Endothelial cell (in vitro differentiated cells): ENCODE measurements around the gene VPREB3. TPM values are rescaled to one million over a fixed set of nuclear protein-coding genes. Genes with fewer than 3 reads are reported as not detected.

Experiments
- DNase-seq: peaks from one replicate; pipeline ENCODE4 v3.0.0; 2021; ENCODE audit warnings: low spot score
- H3K27ac Mint-ChIP-seq: one replicate; pipeline ENCODE4 v1.8.0; 2021; ENCODE audit warnings: mixed read lengths, inconsistent platforms; ENCODE audit not compliant: unreplicated experiment
- H3K27me3 Mint-ChIP-seq: one replicate; pipeline ENCODE4 v1.8.0; 2021; ENCODE audit warnings: mild to moderate bottlenecking, moderate library complexity, mixed read lengths, inconsistent platforms; ENCODE audit not compliant: unreplicated experiment
- H3K36me3 Mint-ChIP-seq: one replicate; pipeline ENCODE4 v1.8.0; 2021; ENCODE audit warnings: mild to moderate bottlenecking, low read depth, mixed read lengths, inconsistent platforms; ENCODE audit not compliant: unreplicated experiment
- H3K4me1 Mint-ChIP-seq: one replicate; pipeline ENCODE4 v1.8.0; 2021; ENCODE audit warnings: mild to moderate bottlenecking, mixed read lengths, inconsistent platforms; ENCODE audit not compliant: unreplicated experiment
- H3K4me3 Mint-ChIP-seq: one replicate; pipeline ENCODE4 v1.8.0; 2021; ENCODE audit warnings: mild to moderate bottlenecking, mixed read lengths, inconsistent platforms; ENCODE audit not compliant: unreplicated experiment
- H3K9me3 Mint-ChIP-seq: one replicate; pipeline ENCODE4 v1.8.0; 2021; ENCODE audit warnings: mixed read lengths, inconsistent platforms; ENCODE audit not compliant: unreplicated experiment
- total RNA-seq: library from RNA; stranded (reverse); fragmentation: NEBNext Ultra II Directional; extraction: Animal tissue kit (Norgen Biotek cat#: 25700); gene quantifications from one replicate; pipeline ENCODE4 v1.2.1, GENCODE V29; 2021; ENCODE audit not compliant: unreplicated experiment
- TF ChIP-seq, protein P1 (sequence below): fragments of 200-600 bp; sonication (generic); IDR thresholded peaks from one replicate; pipeline ENCODE4 v1.5.0; 2021; ENCODE audit warnings: antibody characterized with exemption; ENCODE audit not compliant: unreplicated experiment

The VPREB3 gene
- total RNA-seq, 1 donor from 2014 or later = not detected

GRCh38 chr22:23790819-23791737 is 36.9 kb upstream of the VPREB3 start:
- TF ChIP-seq, protein P1, sequence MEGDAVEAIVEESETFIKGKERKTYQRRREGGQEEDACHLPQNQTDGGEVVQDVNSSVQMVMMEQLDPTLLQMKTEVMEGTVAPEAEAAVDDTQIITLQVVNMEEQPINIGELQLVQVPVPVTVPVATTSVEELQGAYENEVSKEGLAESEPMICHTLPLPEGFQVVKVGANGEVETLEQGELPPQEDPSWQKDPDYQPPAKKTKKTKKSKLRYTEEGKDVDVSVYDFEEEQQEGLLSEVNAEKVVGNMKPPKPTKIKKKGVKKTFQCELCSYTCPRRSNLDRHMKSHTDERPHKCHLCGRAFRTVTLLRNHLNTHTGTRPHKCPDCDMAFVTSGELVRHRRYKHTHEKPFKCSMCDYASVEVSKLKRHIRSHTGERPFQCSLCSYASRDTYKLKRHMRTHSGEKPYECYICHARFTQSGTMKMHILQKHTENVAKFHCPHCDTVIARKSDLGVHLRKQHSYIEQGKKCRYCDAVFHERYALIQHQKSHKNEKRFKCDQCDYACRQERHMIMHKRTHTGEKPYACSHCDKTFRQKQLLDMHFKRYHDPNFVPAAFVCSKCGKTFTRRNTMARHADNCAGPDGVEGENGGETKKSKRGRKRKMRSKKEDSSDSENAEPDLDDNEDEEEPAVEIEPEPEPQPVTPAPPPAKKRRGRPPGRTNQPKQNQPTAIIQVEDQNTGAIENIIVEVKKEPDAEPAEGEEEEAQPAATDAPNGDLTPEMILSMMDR = no peak
- peaks cover 11% of the 10 kb centered on the region for H3K4me1 Mint-ChIP-seq
- no peak overlapping the region for H3K4me3 Mint-ChIP-seq

GRCh38 chr22:23789638-23790037 is 35.4 kb upstream of the VPREB3 start:
- H3K9me3 Mint-ChIP-seq = no peaks in the 10 kb centered on the region
- TF ChIP-seq, protein P1 = no peak
- H3K4me3 Mint-ChIP-seq = no peak overlapping the region
- no peak overlapping the region for H3K27ac Mint-ChIP-seq
- no peak for DNase-seq
- H3K4me1 Mint-ChIP-seq = peaks cover 11% of the 10 kb centered on the region
- H3K27me3 Mint-ChIP-seq = peaks cover 2% of the 10 kb centered on the region
- H3K36me3 Mint-ChIP-seq = peaks cover 12% of the 10 kb centered on the region

More at GRCh38 chr22:23790819-23791737, 36.9 kb upstream of the VPREB3 start:
- Mint-ChIP-seq H3K9me3 (no peaks in the 10 kb centered on the region), H3K36me3 (peaks cover 14% of the 10 kb centered on the region), H3K27ac (no peak overlapping the region), H3K27me3 (peaks cover 2% of the 10 kb centered on the region)
- DNase-seq = no peak

DNA sequence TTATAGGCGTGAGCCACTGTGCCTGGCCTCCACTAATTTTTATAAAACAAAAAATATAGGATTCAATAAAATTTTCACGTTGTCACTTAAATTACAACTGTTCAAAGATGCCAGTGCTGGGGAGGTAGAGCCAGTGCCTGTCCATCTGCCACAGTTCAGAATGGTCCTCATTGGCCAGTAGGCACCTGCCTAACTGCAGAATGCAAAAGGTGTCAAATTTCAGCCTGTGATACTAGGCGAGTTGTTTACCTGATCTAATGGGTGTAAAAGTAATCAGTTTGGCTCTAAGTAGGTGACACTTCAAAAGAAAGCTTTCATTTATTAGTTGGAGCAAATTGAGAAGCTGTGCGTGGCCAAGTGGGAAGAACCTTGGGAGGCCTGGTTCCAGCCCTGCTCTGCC is 34.9 kb upstream of the VPREB3 start:
- TF ChIP-seq, protein P1 = no peak
- H3K4me1 Mint-ChIP-seq = peaks cover 11% of the 10 kb centered on the region
- no peaks in the 10 kb centered on the region for H3K9me3 Mint-ChIP-seq
- no peak for DNase-seq
- H3K27ac Mint-ChIP-seq = no peak overlapping the region
- H3K27me3 Mint-ChIP-seq = peaks cover 2% of the 10 kb centered on the region
- peaks cover 12% of the 10 kb centered on the region for H3K36me3 Mint-ChIP-seq
- H3K4me3 Mint-ChIP-seq = no peak overlapping the region

DNA sequence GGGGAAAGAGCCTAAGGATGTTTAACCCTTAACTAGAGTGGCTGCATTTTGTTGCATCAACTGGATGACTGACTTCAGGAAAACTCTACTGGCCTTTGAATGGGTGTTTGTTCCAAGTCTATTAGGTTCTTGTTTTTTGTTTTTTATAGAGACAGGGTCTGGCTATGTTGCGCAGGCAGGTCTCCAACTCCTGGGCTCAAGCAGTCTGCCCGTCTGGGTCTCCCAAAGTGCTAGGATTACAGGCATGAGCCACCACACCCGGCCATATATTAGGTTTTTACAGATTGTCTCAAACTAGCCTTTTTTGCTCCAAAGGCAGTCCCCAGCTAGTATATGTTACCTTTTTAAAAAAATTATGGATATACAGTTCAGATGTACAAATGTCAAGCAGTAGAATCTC is 33.7 kb upstream of the VPREB3 start:
- DNase-seq = no peak
- Mint-ChIP-seq H3K9me3 (no peaks in the 10 kb centered on the region), H3K27me3 (peaks cover 3% of the 10 kb centered on the region), H3K27ac (no peak overlapping the region), H3K36me3 (peaks cover 6% of the 10 kb centered on the region), H3K4me1 (peaks cover 11% of the 10 kb centered on the region), H3K4me3 (peak overlapping the region; percentile 95)
- TF ChIP-seq, protein P1 = no peak

GRCh38 chr22:23787600-23787896 is 33.3 kb upstream of the VPREB3 start:
- peak overlapping the region; percentile 84 for H3K27ac Mint-ChIP-seq
- DNase-seq = no peak
- no peaks in the 10 kb centered on the region for H3K9me3 Mint-ChIP-seq
- TF ChIP-seq, protein P1 = no peak
- peak overlapping the region; percentile 95 for H3K4me3 Mint-ChIP-seq
- peaks cover 3% of the 10 kb centered on the region for H3K36me3 Mint-ChIP-seq
- peaks cover 11% of the 10 kb centered on the region for H3K4me1 Mint-ChIP-seq
- H3K27me3 Mint-ChIP-seq = peaks cover 3% of the 10 kb centered on the region
